ENCODE data around the gene SPPL3. TPM values are rescaled to one million over a fixed set of nuclear protein-coding genes. Genes with fewer than 3 reads are reported as not detected.

Gene SPPL3
- total and polyA plus RNA-seq, 2 experiments from 2014 or later: 20.0 to 67.3 TPM

GRCh38 chr12:120890963-120891362 lies 13.2 kb downstream of the SPPL3 start:
- no peak for DNase-seq (ENCODE audit: low spot score)
- Histone ChIP-seq H2AFZ (no peak overlapping the region), H3K36me3 (replicated peaks; ENCODE audit: insufficient read depth, low read depth) (no peaks in the 10 kb centered on the region), H3K9me2 (replicated peaks; ENCODE audit: insufficient read depth) (no peaks in the 10 kb centered on the region), H3K9me3 (ENCODE audit: low read depth) (no peaks in the 10 kb centered on the region), H3K4me2 (no peak overlapping the region), H3K4me1 (ENCODE audit: insufficient read depth) (no peaks in the 10 kb centered on the region), H3K4me3 (no peak overlapping the region), H4K20me1 (ENCODE audit: insufficient read depth, poor library complexity, severe bottlenecking) (peaks cover 71% of the 10 kb centered on the region), H3K79me2 (peaks cover 97% of the 10 kb centered on the region), H3K27me3 (no peaks in the 10 kb centered on the region), H3K27ac (no peak overlapping the region)
- TF ChIP-seq EZH2phosphoT487 (IDR thresholded peaks at IDR 0.05; ENCODE audit: low read depth, severe bottlenecking, unreplicated experiment) (no peak), EZH2 (IDR thresholded peaks at IDR 0.05; ENCODE audit: borderline replicate concordance) (no peak), CTCF (IDR thresholded peaks at IDR 0.05; ENCODE audit: poor library complexity) (no peak)
- 73% methylated on average over 2 of the region's 2 CpGs for WGBS (ENCODE audit: low lambda C conversion rate, missing lambda C conversion rate)

GRCh38 chr12:120887253-120888043 lies 16.7 kb downstream of the SPPL3 start:
- peaks cover 97% of the 10 kb centered on the region for H3K79me2 ChIP-seq
- H2AFZ ChIP-seq: no peak overlapping the region
- no peak for TF ChIP-seq EZH2 (IDR thresholded peaks at IDR 0.05; ENCODE audit: borderline replicate concordance)
- no peak for TF ChIP-seq EZH2phosphoT487 (IDR thresholded peaks at IDR 0.05; ENCODE audit: low read depth, severe bottlenecking, unreplicated experiment)
- no peak for TF ChIP-seq CTCF (IDR thresholded peaks at IDR 0.05; ENCODE audit: poor library complexity)
- H3K4me2 ChIP-seq: no peak overlapping the region
- H3K4me1 ChIP-seq (ENCODE audit: insufficient read depth): no peaks in the 10 kb centered on the region
- no peaks in the 10 kb centered on the region for H3K36me3 ChIP-seq (replicated peaks; ENCODE audit: insufficient read depth, low read depth)
- no peaks in the 10 kb centered on the region for H3K27me3 ChIP-seq
- H3K27ac ChIP-seq: no peak overlapping the region
- no peaks in the 10 kb centered on the region for H3K9me2 ChIP-seq (replicated peaks; ENCODE audit: insufficient read depth)
- H3K4me3 ChIP-seq: no peak overlapping the region
- no peak for DNase-seq (ENCODE audit: low spot score)
- H3K9me3 ChIP-seq (ENCODE audit: low read depth): no peaks in the 10 kb centered on the region
- WGBS (ENCODE audit: low lambda C conversion rate, missing lambda C conversion rate): 78% methylated on average over 5 of the region's 5 CpGs
- peaks cover 79% of the 10 kb centered on the region for H4K20me1 ChIP-seq (ENCODE audit: insufficient read depth, poor library complexity, severe bottlenecking)

GRCh38 chr12:120886199-120887018 lies 17.7 kb downstream of the SPPL3 start:
- WGBS (ENCODE audit: low lambda C conversion rate, missing lambda C conversion rate): 93% methylated on average over 4 of the region's 4 CpGs
- Histone ChIP-seq H3K79me2 (peaks cover 97% of the 10 kb centered on the region), H3K4me1 (ENCODE audit: insufficient read depth) (no peaks in the 10 kb centered on the region), H4K20me1 (ENCODE audit: insufficient read depth, poor library complexity, severe bottlenecking) (peaks cover 84% of the 10 kb centered on the region), H3K9me2 (replicated peaks; ENCODE audit: insufficient read depth) (no peaks in the 10 kb centered on the region), H3K27me3 (no peaks in the 10 kb centered on the region), H3K4me3 (no peak overlapping the region), H2AFZ (no peak overlapping the region), H3K27ac (no peak overlapping the region), H3K9me3 (ENCODE audit: low read depth) (no peaks in the 10 kb centered on the region), H3K4me2 (no peak overlapping the region), H3K36me3 (replicated peaks; ENCODE audit: insufficient read depth, low read depth) (no peaks in the 10 kb centered on the region)
- DNase-seq (ENCODE audit: low spot score): no peak
- TF ChIP-seq EZH2phosphoT487 (IDR thresholded peaks at IDR 0.05; ENCODE audit: low read depth, severe bottlenecking, unreplicated experiment) (no peak), CTCF (IDR thresholded peaks at IDR 0.05; ENCODE audit: poor library complexity) (no peak), EZH2 (IDR thresholded peaks at IDR 0.05; ENCODE audit: borderline replicate concordance) (no peak)

Measured in hepatocyte (in vitro differentiated cells).